NCI-H1436 (cell line): ENCODE measurements around the gene PTPRD.

Experiments used
- DNase-seq: peaks from one replicate; lab custom pipeline; 2025; lab: John Stamatoyannopoulos, UW

PTPRD gene

GRCh38 chr9:8576741-8577140 lies 2036.1 kb downstream of the PTPRD start:
- no peak for DNase-seq

GRCh38 chr9:8574846-8575245 lies 2038.0 kb downstream of the PTPRD start:
- DNase-seq, result no peak

- no peak for DNase-seq
Observed at GRCh38 chr9:8572209-8572608, 2040.6 kb downstream of the PTPRD start.

GRCh38 chr9:8571643-8572042 lies 2041.2 kb downstream of the PTPRD start:
- DNase-seq, result no peak

- DNase-seq, result no peak
Observed at GRCh38 chr9:8570776-8571175, 2042.0 kb downstream of the PTPRD start.

GRCh38 chr9:8569823-8570222 lies 2043.0 kb downstream of the PTPRD start:
- no peak for DNase-seq

- DNase-seq, result no peak
Observed at GRCh38 chr9:8567963-8568579, 2044.7 kb downstream of the PTPRD start.

GRCh38 chr9:8564960-8565359 lies 2047.8 kb downstream of the PTPRD start:
- no peak for DNase-seq

GRCh38 chr9:8560560-8561525 lies 2052.0 kb downstream of the PTPRD start:
- DNase-seq, result no peak

GRCh38 chr9:8558176-8558575 lies 2054.6 kb downstream of the PTPRD start:
- no peak for DNase-seq

- no peak for DNase-seq
Observed at GRCh38 chr9:8555762-8556500, 2056.9 kb downstream of the PTPRD start.

GRCh38 chr9:8553444-8553843 lies 2059.4 kb downstream of the PTPRD start:
- no peak for DNase-seq

- no peak for DNase-seq
Observed at GRCh38 chr9:8552732-8553131, 2060.1 kb downstream of the PTPRD start.

GRCh38 chr9:8549214-8549613 lies 2063.6 kb downstream of the PTPRD start:
- no peak for DNase-seq

- DNase-seq, result no peak
Observed at GRCh38 chr9:8543219-8543618, 2069.6 kb downstream of the PTPRD start.

- DNase-seq, result no peak
Observed at GRCh38 chr9:8542537-8542936, 2070.3 kb downstream of the PTPRD start.

- no peak for DNase-seq
Observed at GRCh38 chr9:8539681-8540197, 2073.1 kb downstream of the PTPRD start.

- DNase-seq, result no peak
Observed at GRCh38 chr9:8536845-8537244, 2076.0 kb downstream of the PTPRD start.

- no peak for DNase-seq
Observed at GRCh38 chr9:8534828-8535227, 2078.0 kb downstream of the PTPRD start.

- no peak for DNase-seq
Observed at GRCh38 chr9:8533681-8534080, 2079.1 kb downstream of the PTPRD start.

GRCh38 chr9:8531826-8532415 lies 2080.9 kb downstream of the PTPRD start:
- no peak for DNase-seq

GRCh38 chr9:8521112-8521511 lies 2091.7 kb downstream of the PTPRD start:
- DNase-seq, result no peak
